T47D (cell line): ENCODE results near the gene FAM193B.
"Not testable (repeated sequence)": the region's sequence is repeated elsewhere in the genome, so short reads cannot be mapped to it uniquely, and the experiment has no call there.

Experiments used
- DNase-seq, 2 experiments: peaks; one replicate each; pipeline versions ENCODE4 v3.0.0 to v3.0.0-alpha.2; 2011 to 2012; ENCODE audit warnings: low read depth in 1 of 2, low spot score in 1 of 2
- JUND ChIP-seq: IDR thresholded peaks from 2 replicates; pipeline ENCODE4 v1.6.1; 2012; ENCODE audit warnings: low read depth
- in situ Hi-C: cut with HindIII; loops from 2 replicates; pipeline ENCODE4 v1.10.0; 2016; ENCODE audit warnings: low sequenced_read_pairs, low pct_unique_long_range_greater_than_20kb

The FAM193B gene

DNA sequence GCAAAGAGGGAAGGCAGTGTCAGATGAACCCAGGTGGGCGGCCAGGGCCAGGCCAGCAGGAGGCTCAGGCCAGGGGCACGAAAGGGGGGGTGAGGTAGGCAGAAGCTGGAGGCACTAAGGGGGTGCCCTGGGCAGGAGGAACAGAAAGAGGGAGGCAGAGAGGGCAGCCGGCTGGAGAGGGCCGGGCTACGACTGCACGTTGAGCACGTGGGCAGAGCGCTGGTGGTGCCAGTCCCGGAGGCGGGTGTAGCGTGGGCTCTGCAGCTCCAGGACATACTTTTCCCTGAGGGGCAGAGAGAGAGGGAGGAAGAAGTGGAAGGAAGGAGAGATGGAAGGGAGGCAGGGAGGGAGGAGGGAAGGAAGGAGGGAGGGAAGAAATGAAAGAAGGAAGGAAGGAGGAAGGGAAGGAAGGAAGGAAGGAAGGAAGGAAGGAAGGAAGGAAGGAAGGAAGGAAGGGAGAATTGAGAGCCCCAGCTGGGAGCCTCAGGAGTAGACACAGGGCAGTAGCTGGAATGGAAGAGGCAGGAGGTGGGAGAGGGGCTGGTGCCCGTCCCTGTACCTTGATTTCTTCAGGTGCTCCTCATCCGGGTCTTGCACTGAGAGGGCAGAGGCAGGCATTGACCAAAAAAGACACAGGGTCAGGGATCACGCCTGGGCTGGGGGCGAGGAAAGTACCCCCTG lies 63.9 kb downstream of the FAM193B start:
- in situ Hi-C loops: no loop called here
- no peak for TF ChIP-seq JUND
- no peak for DNase-seq

DNA sequence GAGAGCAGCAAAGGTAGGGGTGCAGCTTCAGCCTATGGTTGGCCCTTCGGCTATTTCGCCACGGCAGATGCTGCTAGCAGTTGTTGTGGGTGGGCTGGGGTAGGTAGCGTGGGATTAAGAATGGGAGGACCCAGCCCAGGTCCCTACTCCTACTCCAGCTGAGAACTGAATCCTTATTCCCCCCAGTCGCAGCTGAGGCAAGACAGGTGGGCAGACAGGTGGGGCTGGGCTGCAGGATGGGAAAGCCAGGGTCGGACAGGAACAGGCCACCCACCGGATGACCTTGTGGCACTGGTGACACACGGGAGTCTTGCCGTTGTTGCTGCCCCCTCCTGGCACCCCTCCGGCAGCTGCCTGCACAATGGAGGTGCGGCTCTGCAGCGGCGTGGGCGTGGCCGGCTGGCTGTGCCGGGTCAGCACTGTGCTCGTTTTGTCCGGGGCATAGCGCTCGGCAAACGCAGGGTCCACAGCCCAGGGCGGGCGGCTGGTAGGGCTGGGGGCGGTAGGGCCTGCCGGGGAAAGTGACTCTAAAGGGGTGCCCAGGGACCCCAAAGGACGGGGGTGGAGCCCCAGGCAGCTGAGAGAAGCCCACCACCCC lies 65.1 kb downstream of the FAM193B start:
- no peak for DNase-seq
- in situ Hi-C loops: no loop called here
- TF ChIP-seq JUND: no peak

DNA sequence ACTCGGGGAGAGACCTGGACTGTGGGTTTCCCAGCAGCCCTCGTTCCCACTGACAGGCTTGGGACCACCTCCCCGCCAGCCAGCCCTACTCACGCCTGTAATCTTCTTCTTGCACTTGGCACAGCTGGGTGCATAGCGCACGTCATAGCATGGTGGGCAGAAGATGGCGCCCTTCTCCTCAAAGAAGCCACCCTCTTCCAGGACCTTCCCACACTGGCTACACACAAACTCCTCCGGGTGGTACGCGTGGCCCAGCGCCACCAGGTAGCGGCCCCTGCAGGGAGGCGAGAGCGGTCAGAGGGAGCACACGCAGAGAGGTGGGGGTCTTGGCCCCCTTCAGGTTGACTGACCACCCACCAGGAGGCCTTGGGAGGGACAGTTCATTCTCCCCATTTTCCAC lies 66.4 kb downstream of the FAM193B start:
- no peak for TF ChIP-seq JUND
- no peak for DNase-seq
- in situ Hi-C loops: no loop called here

DNA sequence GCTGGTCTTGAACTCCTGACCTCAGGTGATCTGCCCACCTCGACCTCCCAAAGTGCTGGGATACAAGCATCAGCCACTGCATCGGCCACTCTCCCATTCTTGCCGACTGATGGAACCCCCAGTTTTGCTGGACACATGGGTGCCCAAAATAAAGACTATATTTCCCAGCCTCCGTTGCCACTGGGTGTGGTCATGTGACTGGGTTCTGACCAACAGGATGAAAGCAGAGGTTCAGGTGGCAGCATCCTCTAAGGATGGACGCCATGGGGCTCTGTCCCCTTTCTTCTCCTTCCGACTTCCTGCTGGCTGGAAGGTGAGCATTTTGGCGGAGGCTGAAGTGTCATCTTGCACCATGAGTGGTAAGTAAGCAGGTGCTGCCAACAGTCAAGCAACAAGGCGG lies 67.2 kb downstream of the FAM193B start:
- no peak for DNase-seq
- in situ Hi-C loops: no loop called here
- TF ChIP-seq JUND: no peak

DNA sequence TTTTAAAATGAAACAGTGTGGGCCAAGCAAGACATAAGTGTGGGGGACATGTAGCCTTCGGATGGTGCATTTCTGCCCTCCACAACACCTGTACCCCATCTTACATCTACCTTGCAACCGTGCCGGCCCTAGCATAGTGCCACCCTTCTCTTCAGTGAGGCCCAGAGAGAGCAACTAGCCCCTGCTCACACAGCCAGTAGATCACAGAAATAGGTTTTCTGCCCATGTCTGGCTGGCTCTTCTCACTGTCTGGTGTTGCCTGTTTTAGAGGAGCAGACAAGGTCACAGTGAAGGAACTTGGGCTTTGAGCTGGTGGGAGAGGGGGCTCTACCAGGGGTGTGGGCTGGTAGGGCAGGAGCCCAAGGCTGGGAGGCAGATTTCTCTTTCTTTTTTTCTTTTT lies 68.1 kb downstream of the FAM193B start:
- TF ChIP-seq JUND: no peak
- in situ Hi-C loops: no loop called here
- DNase-seq: no peak

DNA sequence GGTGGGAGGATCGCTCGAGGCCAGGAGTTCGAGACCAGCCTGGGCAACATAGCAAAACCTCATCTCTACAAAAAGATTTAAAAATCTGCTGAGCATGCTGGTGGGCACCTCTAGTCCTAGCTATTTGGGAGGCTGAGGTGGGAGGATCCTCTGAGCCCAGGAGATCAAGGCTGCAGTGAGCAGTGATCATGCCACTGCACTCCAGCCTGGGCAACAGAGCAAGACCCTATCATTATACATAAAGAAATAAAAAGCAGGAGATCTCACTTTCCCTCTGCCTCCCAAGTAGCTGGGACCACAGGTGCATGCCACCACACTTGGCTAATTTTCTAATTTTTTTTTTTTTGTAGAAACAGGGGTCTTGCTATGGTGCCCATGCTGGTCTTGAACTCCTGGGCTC lies 68.6 kb downstream of the FAM193B start:
- in situ Hi-C loops: not testable (repeated sequence)

DNA sequence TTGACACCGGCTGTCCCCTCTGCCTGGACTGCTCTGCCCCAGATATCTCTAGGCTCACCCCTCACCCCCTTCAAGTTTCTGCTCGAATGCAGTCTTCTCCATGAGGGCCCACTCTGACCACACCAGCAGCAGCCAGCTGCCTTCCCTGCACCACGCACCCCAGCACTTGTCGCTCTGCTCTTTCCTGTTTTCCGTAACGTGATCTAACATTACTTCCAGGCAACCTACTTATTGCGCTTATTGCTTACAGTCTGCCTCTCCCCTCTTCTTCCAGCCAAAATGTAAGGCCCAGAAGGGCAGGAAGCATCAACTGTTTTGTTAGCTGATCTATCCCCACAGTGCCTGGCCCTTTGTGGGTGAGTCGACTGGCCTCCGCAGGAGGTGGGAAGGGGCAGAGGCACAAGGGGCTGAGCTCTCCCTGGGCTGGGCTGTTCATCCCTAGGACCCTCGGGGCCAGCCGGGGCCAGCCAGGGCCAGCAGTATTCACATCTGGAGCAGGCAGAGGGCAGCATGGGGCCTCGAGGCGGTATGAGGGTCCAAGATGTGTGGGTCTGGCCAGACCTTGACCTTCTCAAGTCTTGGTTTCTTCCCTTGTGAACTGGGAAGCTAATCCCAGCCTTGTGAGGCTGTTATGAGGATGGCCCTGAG lies 69.3 kb downstream of the FAM193B start:
- TF ChIP-seq JUND: no peak
- in situ Hi-C loops: no loop called here
- DNase-seq: no peak

More for the DNA sequence above, 68.6 kb downstream of the FAM193B start:
- not testable (repeated sequence) for DNase-seq

DNA sequence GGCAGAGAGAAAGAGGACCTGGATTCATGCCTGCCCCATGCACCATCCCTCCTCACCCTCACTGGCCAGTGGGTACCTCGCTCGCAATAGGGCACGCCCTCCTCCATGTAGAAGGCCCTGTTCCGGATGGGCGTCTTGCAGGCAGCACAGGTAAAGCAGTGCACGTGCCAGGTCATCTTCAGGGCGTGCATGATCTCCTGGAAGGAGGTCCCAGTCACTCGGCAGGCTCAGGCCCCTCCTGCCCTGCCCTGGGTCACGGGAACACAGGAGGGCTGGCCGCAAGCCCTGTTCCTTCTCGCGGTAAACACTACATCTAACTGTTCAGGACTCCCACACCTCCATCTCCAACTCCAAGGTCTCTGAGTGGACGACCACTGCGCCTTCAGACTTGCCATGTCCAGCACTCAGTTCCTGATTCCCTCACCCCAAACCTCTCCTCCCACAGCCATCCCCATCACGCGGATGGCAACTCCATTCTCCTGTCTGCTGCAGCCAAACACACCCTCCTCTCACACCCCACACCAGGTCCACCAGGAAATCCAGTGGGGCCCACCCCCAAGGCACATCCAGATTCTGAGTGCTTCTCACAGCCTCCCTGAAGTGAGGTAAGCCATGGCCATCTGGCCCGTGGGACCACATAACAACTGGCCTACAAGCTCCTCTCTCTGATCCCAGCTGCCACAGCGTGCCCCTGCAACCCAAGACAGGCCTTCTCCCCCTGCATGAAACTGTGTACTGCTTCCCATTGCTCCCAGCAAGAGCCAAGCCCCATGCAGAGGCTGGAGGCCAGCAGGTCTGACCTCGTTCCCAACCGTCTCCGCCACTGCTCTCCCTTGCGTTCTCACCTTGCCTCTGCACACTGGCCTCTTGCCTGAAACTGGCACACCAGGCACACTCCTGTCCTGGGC lies 70.1 kb downstream of the FAM193B start:
- no peak for TF ChIP-seq JUND
- DNase-seq: no peak
- in situ Hi-C loops: no loop called here

DNA sequence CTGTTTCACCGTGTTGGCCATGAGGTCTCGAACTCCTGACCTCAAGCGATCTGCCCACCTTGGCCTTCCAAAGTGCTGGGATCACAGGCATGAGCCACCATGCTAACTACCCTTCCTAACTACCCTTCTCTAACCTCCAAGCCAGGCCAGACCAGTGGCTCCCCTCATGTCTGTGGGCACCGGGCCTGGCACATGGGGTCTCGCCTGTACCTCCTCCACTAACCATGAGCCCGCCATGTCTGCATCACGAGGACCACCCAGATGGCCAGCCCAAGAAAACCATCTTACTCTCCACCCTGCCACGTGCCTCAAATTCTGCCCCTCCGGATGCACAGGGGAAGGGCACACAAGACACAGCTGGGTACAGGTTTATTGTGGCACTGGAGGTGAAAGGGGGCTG lies 71.3 kb downstream of the FAM193B start:
- in situ Hi-C loops: no loop called here
- DNase-seq: no peak
- no peak for TF ChIP-seq JUND

DNA sequence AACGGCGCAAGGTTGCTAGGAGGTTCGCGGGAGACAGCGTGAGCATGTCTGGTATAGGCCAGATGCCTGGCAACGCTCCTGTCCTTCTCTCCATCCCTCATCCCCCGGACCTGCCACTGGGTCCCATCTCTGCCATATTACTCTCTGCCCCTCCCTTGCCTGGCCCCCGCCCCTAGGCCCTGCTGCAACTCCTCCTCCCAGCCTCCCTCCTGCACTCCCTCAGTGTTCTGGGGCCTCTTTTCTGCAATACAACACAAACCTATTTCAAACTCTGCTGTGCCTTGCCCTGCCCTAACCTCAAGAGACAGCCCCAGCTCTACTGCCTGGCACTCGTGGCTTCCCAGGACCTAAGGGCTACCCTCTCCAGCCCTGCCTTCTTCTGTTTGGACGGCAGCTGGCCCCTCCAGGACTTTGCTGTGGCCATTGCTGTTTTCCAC lies 72.0 kb downstream of the FAM193B start:
- no peak for TF ChIP-seq JUND
- in situ Hi-C loops: no loop called here
- no peak for DNase-seq

DNA sequence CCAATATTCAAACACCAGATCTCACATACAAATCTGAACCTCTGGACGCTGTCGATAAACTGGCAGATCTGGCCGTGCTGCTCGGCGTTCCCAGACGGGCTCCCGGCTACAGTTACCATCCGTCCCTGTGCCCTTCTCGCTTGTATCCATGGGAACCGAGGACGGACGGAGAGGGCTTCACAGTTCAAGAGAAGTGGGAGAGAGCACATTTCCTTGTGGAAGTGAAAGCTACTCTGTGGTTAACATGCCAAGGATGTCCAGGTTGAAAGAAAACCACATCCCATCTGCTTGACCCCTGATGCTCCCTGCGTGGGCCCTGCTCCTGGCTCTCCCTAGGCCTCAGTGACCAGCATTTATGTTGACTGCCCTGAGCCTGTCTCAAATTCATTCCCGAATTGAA lies 74.6 kb downstream of the FAM193B start:
- no peak for TF ChIP-seq JUND
- in situ Hi-C loops: no loop called here
- no peak for DNase-seq

DNA sequence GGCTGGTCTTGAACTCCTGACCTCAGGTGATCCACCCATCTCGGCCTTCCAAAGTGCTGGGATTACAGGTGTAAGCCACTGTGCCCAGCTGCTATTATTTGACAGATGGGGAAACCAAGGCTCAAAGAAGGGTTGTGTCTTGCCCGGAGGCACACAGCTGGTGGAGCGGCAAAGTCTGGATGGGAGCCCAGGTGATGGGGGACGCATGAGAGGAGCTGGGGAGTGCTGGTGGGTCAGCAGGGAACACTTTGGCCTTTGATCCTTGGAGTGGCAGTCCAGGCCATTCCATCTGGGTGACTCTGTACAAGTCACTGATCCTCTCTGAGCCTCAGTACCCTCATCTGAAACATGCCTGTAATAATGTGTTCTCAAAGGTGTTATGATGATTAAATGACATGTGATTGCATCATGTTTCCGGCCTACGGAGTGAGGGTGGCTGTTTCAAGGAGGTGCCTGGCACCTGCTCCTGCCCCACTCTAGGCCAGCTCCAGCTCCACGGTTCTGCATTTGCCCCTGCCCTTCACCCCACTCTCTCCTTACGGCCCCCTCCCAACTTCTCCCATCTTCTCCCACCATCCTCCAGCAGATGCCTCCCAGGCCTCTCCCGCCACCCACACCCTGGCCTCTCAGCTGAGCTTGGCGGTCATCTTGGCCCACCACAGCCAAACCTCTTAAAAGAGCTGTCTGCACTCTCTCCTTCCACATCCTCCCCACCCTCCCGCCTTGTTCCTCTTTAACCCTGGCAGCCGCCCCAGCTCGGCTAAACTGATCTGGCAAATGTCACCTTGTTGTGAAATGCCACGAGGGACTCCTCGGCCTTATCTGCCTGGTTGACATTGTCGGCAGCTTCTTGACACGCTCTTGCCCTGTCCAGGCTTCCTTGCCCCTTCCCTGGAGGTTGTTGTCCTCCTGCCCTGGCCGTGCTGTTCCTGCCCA lies 75.4 kb downstream of the FAM193B start:
- in situ Hi-C loops: no loop called here
- TF ChIP-seq JUND: no peak
- peak in 1 of 2 experiments; percentile 25 for DNase-seq
